IMR-90 (cell line): ENCODE results near the gene RNASET2. TPM values are rescaled to one million over a fixed set of nuclear protein-coding genes. Genes with fewer than 3 reads are reported as not detected.

Source experiments
- ATAC-seq: fragments of 200-7000 bp; cut with Tn5 transposase; 2 replicates; pipeline ENCODE4 v1.9.1; 2020; ENCODE audit warnings: low read depth, mild to moderate bottlenecking, moderate library complexity
- BruUV-seq: library from RNA; stranded (reverse); fragments of 400-500 nt; replicated peaks from 2 replicates; lab custom pipeline; 2021; lab: Mats Ljungman, UMichigan
- CTCF ChIA-PET: fragments of 300-600 bp; formaldehyde crosslinking; extraction: SDS; loops from one replicate; lab custom pipeline; 2021; ENCODE audit warnings: antibody characterized with exemption; lab: Yijun Ruan, JAX
- POLR2A ChIA-PET: fragments of 300-600 bp; sonication (Branson Sonifier 250); formaldehyde crosslinking; loops from one replicate; lab custom pipeline; 2022; ENCODE audit warnings: antibody characterized with exemption; ENCODE audit not compliant: unreplicated experiment; lab: Charles Lee
- DNase-seq: peaks from one replicate; pipeline ENCODE4 v3.0.0; 2013
- H2AFZ ChIP-seq: replicated peaks from 2 replicates; pipeline ENCODE3; 2013; ENCODE audit warnings: low read length, mild to moderate bottlenecking; ENCODE audit not compliant: poor library complexity
- H2AK5ac ChIP-seq: 2 replicates; pipeline ENCODE4 v1.6.1; 2013; ENCODE audit warnings: low read depth, low read length, inconsistent platforms
- H2AK9ac ChIP-seq: replicated peaks from 2 replicates; pipeline ENCODE3; 2013; ENCODE audit warnings: mild to moderate bottlenecking, low read depth, low read length, moderate library complexity; ENCODE audit not compliant: poor library complexity
- H2BK120ac ChIP-seq: 2 replicates; pipeline ENCODE4 v1.6.1; 2013; ENCODE audit warnings: low read depth, low read length, inconsistent platforms
- H2BK15ac ChIP-seq: 3 replicates; pipeline ENCODE4 v1.6.1; 2013; ENCODE audit warnings: low read depth, low read length, inconsistent platforms
- H2BK20ac ChIP-seq: 2 replicates; pipeline ENCODE4 v1.6.1; 2013; ENCODE audit warnings: low read depth, mild to moderate bottlenecking, inconsistent platforms, low read length, moderate library complexity
- H2BK5ac ChIP-seq: 2 replicates; pipeline ENCODE4 v1.6.1; 2013; ENCODE audit warnings: mild to moderate bottlenecking, low read depth, low read length, inconsistent platforms; ENCODE audit not compliant: poor library complexity, severe bottlenecking
- H3K14ac ChIP-seq: replicated peaks from 2 replicates; pipeline ENCODE4 v1.6.1; 2013; ENCODE audit warnings: low read depth, low read length, inconsistent platforms
- H3K18ac ChIP-seq: 2 replicates; pipeline ENCODE4 v1.6.1; 2013; ENCODE audit warnings: low read depth, low read length, control low read depth
- H3K23ac ChIP-seq: 2 replicates; pipeline ENCODE4 v1.6.1; 2013; ENCODE audit warnings: low read depth, low read length, inconsistent platforms
- H3K27ac ChIP-seq: 2 replicates; pipeline ENCODE4 v1.5.1; 2013; ENCODE audit warnings: mild to moderate bottlenecking, control low read depth, low read length; ENCODE audit not compliant: insufficient read depth
- H3K27me3 ChIP-seq: 2 replicates; pipeline ENCODE4 v1.6.1; 2013; ENCODE audit warnings: low read length; ENCODE audit not compliant: control insufficient read depth, insufficient read depth
- H3K36me3 ChIP-seq: 2 replicates; pipeline ENCODE4 v1.6.1; 2013; ENCODE audit warnings: low read length, mixed read lengths; ENCODE audit not compliant: control insufficient read depth, insufficient read depth
- H3K4ac ChIP-seq: 2 replicates; pipeline ENCODE4 v1.6.1; 2013; ENCODE audit warnings: low read depth, low read length, inconsistent platforms
- H3K4me1 ChIP-seq: 2 replicates; pipeline ENCODE4 v1.6.1; 2013; ENCODE audit warnings: low read length, mixed read lengths; ENCODE audit not compliant: control insufficient read depth, insufficient read depth
- H3K4me2 ChIP-seq: 2 replicates; pipeline ENCODE4 v1.6.1; 2013; ENCODE audit warnings: low read depth, mild to moderate bottlenecking, control low read depth, low read length, moderate library complexity
- H3K4me3 ChIP-seq: 2 replicates; pipeline ENCODE4 v1.5.1; 2013; ENCODE audit warnings: low read depth, mild to moderate bottlenecking, control low read depth, low read length, moderate library complexity; ENCODE audit not compliant: insufficient read depth
- H3K56ac ChIP-seq: 2 replicates; pipeline ENCODE4 v1.6.1; 2013; ENCODE audit warnings: low read length, inconsistent platforms; ENCODE audit not compliant: insufficient read depth; ENCODE audit errors: extremely low read depth
- H3K79me1 ChIP-seq, 2 experiments: 2 replicates each; pipeline ENCODE4 v1.6.1; 2013; ENCODE audit warnings: low read length in 2 of 2, inconsistent platforms in 1 of 2, low read depth in 1 of 2
- H3K9ac ChIP-seq: 2 replicates; pipeline ENCODE4 v1.6.1; 2013; ENCODE audit warnings: low read depth, low read length, control low read depth
- H3K9me1 ChIP-seq: 2 replicates; pipeline ENCODE4 v1.6.1; 2013; ENCODE audit warnings: low read length, inconsistent platforms; ENCODE audit not compliant: insufficient read depth
- H3K9me3 ChIP-seq: 2 replicates; pipeline ENCODE4 v1.6.1; 2013; ENCODE audit warnings: low read length; ENCODE audit not compliant: control insufficient read depth, insufficient read depth
- H4K20me1 ChIP-seq: 2 replicates; pipeline ENCODE4 v1.6.1; 2013; ENCODE audit warnings: low read length, inconsistent platforms; ENCODE audit not compliant: insufficient read depth
- H4K5ac ChIP-seq: 2 replicates; pipeline ENCODE4 v1.6.1; 2013; ENCODE audit warnings: mild to moderate bottlenecking, low read depth, low read length, control low read depth
- H4K8ac ChIP-seq, 2 experiments: 2 replicates each; pipeline ENCODE4 v1.6.1; 2013; ENCODE audit warnings: low read depth in 2 of 2, low read length in 2 of 2, control low read depth in 1 of 2, inconsistent platforms in 1 of 2
- H4K91ac ChIP-seq: 2 replicates; pipeline ENCODE4 v1.6.1; 2013; ENCODE audit warnings: low read depth, low read length, inconsistent platforms; ENCODE audit not compliant: insufficient read depth
- BHLHE40 ChIP-seq: fragments of 150-350 bp; IDR thresholded peaks from 2 replicates; pipeline ENCODE4 v1.6.1; 2016; ENCODE audit warnings: mild to moderate bottlenecking, low read depth, low read length
- CEBPB ChIP-seq: IDR thresholded peaks from 2 replicates; pipeline ENCODE4 v1.6.1; 2012; ENCODE audit warnings: low read depth, low read length, improper control_type of control experiment
- CHD1 ChIP-seq: IDR thresholded peaks from 2 replicates; pipeline ENCODE4 v1.6.1; 2012; ENCODE audit warnings: low read depth, low read length, improper control_type of control experiment
- CTCF ChIP-seq: conservative IDR thresholded peaks from 2 replicates; pipeline ENCODE4 v1.5.1; 2012; ENCODE audit warnings: mild to moderate bottlenecking, low read depth, low read length, improper control_type of control experiment
- ELK1 ChIP-seq: fragments of 150-350 bp; IDR thresholded peaks from 2 replicates; pipeline ENCODE4 v1.6.1; 2016; ENCODE audit warnings: low read depth, mild to moderate bottlenecking, low read length, moderate library complexity, borderline replicate concordance
- FOS ChIP-seq: fragments of 150-350 bp; IDR thresholded peaks from 2 replicates; pipeline ENCODE4 v1.6.1; 2016; ENCODE audit warnings: low read depth, low read length
- MAFK ChIP-seq: IDR thresholded peaks from 2 replicates; pipeline ENCODE4 v1.6.1; 2012; ENCODE audit warnings: low read depth, low read length, improper control_type of control experiment
- MXI1 ChIP-seq: IDR thresholded peaks from 2 replicates; pipeline ENCODE4 v1.6.1; 2012; ENCODE audit warnings: low read depth, mild to moderate bottlenecking, low read length, moderate library complexity, borderline replicate concordance
- NFE2L2 ChIP-seq: fragments of 150-350 bp; IDR thresholded peaks from 2 replicates; pipeline ENCODE4 v1.6.1; 2016; ENCODE audit warnings: low read depth, mild to moderate bottlenecking, low read length
- POLR2A ChIP-seq: IDR thresholded peaks from 2 replicates; pipeline ENCODE4 v1.6.1; 2012; ENCODE audit warnings: mild to moderate bottlenecking, low read depth, low read length
- RAD21 ChIP-seq: IDR thresholded peaks from 2 replicates; pipeline ENCODE4 v1.6.1; 2012; ENCODE audit warnings: low read length, improper control_type of control experiment
- RCOR1 ChIP-seq: IDR thresholded peaks from 2 replicates; pipeline ENCODE4 v1.6.1; 2012; ENCODE audit warnings: mild to moderate bottlenecking, low read length, improper control_type of control experiment; ENCODE audit not compliant: insufficient replicate concordance
- RFX5 ChIP-seq: IDR thresholded peaks from 2 replicates; pipeline ENCODE4 v1.8.0; 2012; ENCODE audit warnings: low read depth, mild to moderate bottlenecking, low read length, moderate library complexity
- SMC3 ChIP-seq: fragments of 150-350 bp; IDR thresholded peaks from 2 replicates; pipeline ENCODE4 v1.6.1; 2016; ENCODE audit warnings: low read depth, mild to moderate bottlenecking, antibody characterized with exemption, low read length, moderate library complexity
- USF2 ChIP-seq: fragments of 150-350 bp; IDR thresholded peaks from 2 replicates; pipeline ENCODE4 v1.6.1; 2017; ENCODE audit warnings: mild to moderate bottlenecking, antibody characterized with exemption, low read length, low read depth
- WGBS, 2 experiments: methylation state at CpG; one replicate each; pipeline versions ENCODE4 v1.1.5 to v1.1.7; 2013; ENCODE audit warnings: missing lambda C conversion rate in 2 of 2; ENCODE audit not compliant: insufficient read length in 1 of 2; ENCODE audit errors: extremely low coverage in 2 of 2; 5-methylcytosine and 5-hydroxymethylcytosine counted together
- dilution Hi-C: fragments of 300-500 bp; cut with HindIII; formaldehyde crosslinking; loops from one replicate; pipeline ENCODE4 v1.14.3; 2018; ENCODE audit warnings: low sequenced_read_pairs; ENCODE audit not compliant: unreplicated experiment
- in situ Hi-C: fragments of 300-500 bp; cut with MboI; formaldehyde crosslinking; loops from 3 replicates; pipeline ENCODE4 v1.14.3; 2019; ENCODE audit warnings: low sequenced_read_pairs, inconsistent platforms, mixed read lengths
- intact Hi-C: fragments of 100-400 bp; cut with micrococcal nuclease; formaldehyde crosslinking; loops from 2 replicates; pipeline ENCODE4 v1.10.0; 2022
- polyA plus RNA-seq, 3 experiments: library from polyadenylated mRNA; depleted of rRNA; stranded (reverse); fragments of >200 nt; gene quantifications; 2 replicates each; pipeline ENCODE4 v1.2.3, GENCODE V29; 2012; ENCODE audit warnings: low replicate concordance in 1 of 3
- total RNA-seq: library from RNA; depleted of rRNA; stranded (reverse); fragments of >200 nt; gene quantifications from 2 replicates; pipeline ENCODE4 v1.2.3, GENCODE V29; 2012

RNASET2 gene
- total and polyA plus RNA-seq, 2 of the 4 experiments (the other 2 are of a cell fraction), result 13.6 to 24.9 TPM

GRCh38 chr6:166907871-166908806 lies 48.2 kb downstream of the RNASET2 start:
- Histone ChIP-seq H3K27ac (no peak overlapping the region), H2AFZ (no peak overlapping the region), H3K79me1 (no peaks in the 10 kb centered on the region), H3K4me3 (no peak overlapping the region), H2AK9ac (no peak overlapping the region), H3K4me2 (no peak overlapping the region), H3K4me1 (no peaks in the 10 kb centered on the region), H3K23ac (no peak overlapping the region), H2AK5ac (no peak overlapping the region), H4K5ac (no peak overlapping the region), H2BK20ac (no peak overlapping the region), H3K56ac (no peak overlapping the region), H2BK5ac (no peak overlapping the region), H4K8ac (no peak overlapping the region), H3K9me1 (no peaks in the 10 kb centered on the region), H3K27me3 (peaks cover 3% of the 10 kb centered on the region; the same call in 1 of the 2 replicates), H3K36me3 (no peaks in the 10 kb centered on the region), H3K18ac (no peak overlapping the region), H4K91ac (no peak overlapping the region), H3K14ac (no peak overlapping the region), H3K9ac (no peak overlapping the region), H4K20me1 (no peaks in the 10 kb centered on the region), H2BK120ac (no peak overlapping the region), H2BK15ac (no peak overlapping the region), H3K9me3 (no peaks in the 10 kb centered on the region), H3K4ac (no peak overlapping the region)
- DNase-seq (no peak), ATAC-seq (peak; percentile 32; the same call in 1 of the 2 replicates)
- ChIA-PET POLR2A (no interaction called here), CTCF (no interaction called here)
- BruUV-seq, result no TSS peak
- 67% methylated on average over 3 of the region's 20 CpGs; no CpG with 5 or more reads in 1 of the 2 experiments for WGBS, 2 experiments
- intact Hi-C loops (no loop called here), in situ Hi-C loops (no loop called here), dilution Hi-C loops (no loop called here)
- TF ChIP-seq BHLHE40 (no peak), RCOR1 (no peak), RAD21 (no peak), USF2 (no peak), SMC3 (no peak), FOS (no peak), NFE2L2 (no peak), CHD1 (no peak), MAFK (no peak), RFX5 (no peak), CEBPB (no peak), MXI1 (no peak), ELK1 (no peak), CTCF (no peak), POLR2A (no peak)
